HepG2 (cell line): Measurements from ENCODE around the gene SENP5. TPM values are rescaled to one million over a fixed set of nuclear protein-coding genes. Genes with fewer than 3 reads are reported as not detected.

Experiments used
- AGO2 ChIP-seq: fragments of 200-400 bp; formaldehyde crosslinking; optimal IDR thresholded peaks from 2 replicates; pipeline ENCODE3; 2017; ENCODE audit warnings: mild to moderate bottlenecking, low read depth, low read length, moderate library complexity
- ARID4A ChIP-seq: sonication (generic); formaldehyde crosslinking; IDR thresholded peaks from 2 replicates; pipeline ENCODE4 v1.5.0; 2020; ENCODE audit warnings: mild to moderate bottlenecking, missing genetic modification reagents, borderline replicate concordance
- ATAD3A ChIP-seq: sonication (generic); formaldehyde crosslinking; IDR thresholded peaks from 2 replicates; pipeline ENCODE4 v1.4.0; 2020; ENCODE audit warnings: missing genetic modification reagents
- CTCF ChIP-seq: sonication (generic); formaldehyde crosslinking; IDR thresholded peaks from 2 replicates; pipeline ENCODE4 v1.5.0; 2020; ENCODE audit warnings: mild to moderate bottlenecking, missing genetic modification reagents, moderate library complexity
- EP300 ChIP-seq, 3 experiments: sonication (generic) in 1 of 3; formaldehyde crosslinking in 1 of 3; IDR thresholded peaks; 2 replicates each; pipeline versions ENCODE4 v1.5.1 to v1.6.1; 2011 to 2020; ENCODE audit warnings: low read depth in 2 of 3, low read length in 2 of 3, borderline replicate concordance in 1 of 3, improper control_type of control experiment in 1 of 3, mild to moderate bottlenecking in 1 of 3, missing genetic modification reagents in 1 of 3, moderate library complexity in 1 of 3
- HDAC2 ChIP-seq: sonication (generic); formaldehyde crosslinking; IDR thresholded peaks from 2 replicates; pipeline ENCODE4 v1.4.0; 2020; ENCODE audit warnings: missing genetic modification reagents
- MBD4 ChIP-seq: IDR thresholded peaks from 2 replicates; pipeline ENCODE4 v1.6.1; 2012; ENCODE audit warnings: low read length, inconsistent platforms, borderline replicate concordance
- TP53 ChIP-seq: sonication (generic); formaldehyde crosslinking; conservative IDR thresholded peaks from 2 replicates; pipeline ENCODE4 v1.4.0; 2020; ENCODE audit warnings: missing genetic modification reagents
- ZBTB2 ChIP-seq: sonication (generic); formaldehyde crosslinking; IDR thresholded peaks from 2 replicates; pipeline ENCODE4 v1.8.0; 2022; ENCODE audit warnings: low read depth, missing genetic modification reagents
- ZNF235 ChIP-seq: sonication (generic); formaldehyde crosslinking; IDR thresholded peaks from 2 replicates; pipeline ENCODE4 v1.8.1; 2023; ENCODE audit warnings: mild to moderate bottlenecking, missing genetic modification reagents, borderline replicate concordance
- ZNF570 ChIP-seq: sonication (generic); formaldehyde crosslinking; IDR thresholded peaks from 2 replicates; pipeline ENCODE4 v1.4.0; 2020; ENCODE audit warnings: mild to moderate bottlenecking, missing genetic modification reagents, borderline replicate concordance
- ZNF609 ChIP-seq: sonication (generic); formaldehyde crosslinking; IDR thresholded peaks from 2 replicates; pipeline ENCODE4 v1.4.0; 2020; ENCODE audit warnings: mild to moderate bottlenecking, missing genetic modification reagents, borderline replicate concordance
- ZNF660 ChIP-seq: sonication (generic); formaldehyde crosslinking; IDR thresholded peaks from 2 replicates; pipeline ENCODE4 v1.5.1; 2020; ENCODE audit warnings: mild to moderate bottlenecking, low read depth, missing genetic modification reagents, borderline replicate concordance
- ZNF816 ChIP-seq: sonication (generic); formaldehyde crosslinking; IDR thresholded peaks from 2 replicates; pipeline ENCODE4 v1.8.0; 2022; ENCODE audit warnings: missing genetic modification reagents, mild to moderate bottlenecking, borderline replicate concordance
- ZSCAN29 ChIP-seq: sonication (generic); formaldehyde crosslinking; conservative IDR thresholded peaks from 2 replicates; pipeline ENCODE4 v1.4.0; 2020; ENCODE audit warnings: mild to moderate bottlenecking, missing genetic modification reagents
- polyA plus RNA-seq, 8 experiments: library from polyadenylated mRNA; depleted of rRNA in 3 of 8; stranded (reverse) in 7 of 8; unstranded in 1 of 8; fragments of >200 nt; fragmentation: Illumina TruSeq in 4 of 8; extraction: Trizol in 4 of 8; gene quantifications; 2 replicates each; pipeline versions ENCODE4 v1.2.1 to v1.2.3, GENCODE V29; 2011 to 2016; ENCODE audit warnings: low read depth in 4 of 8, missing spikeins in 1 of 8, mixed read lengths in 1 of 8; ENCODE audit not compliant: insufficient read depth in 1 of 8
- total RNA-seq, 5 experiments: library from RNA; depleted of rRNA; stranded (reverse); fragments of >200 nt; fragmentation: Illumina TruSeq; extraction: Trizol; gene quantifications; 2 replicates each; pipeline ENCODE4 v1.2.3, GENCODE V29; 2016; ENCODE audit warnings: low read depth in 1 of 5

SENP5 gene
- total and polyA plus RNA-seq, 2 of the 13 experiments (the other 11 are each of a cell fraction or from before 2014, with no cell fraction given) = 17.6 to 30.9 TPM

GRCh38 chr3:196942226-196942914, 74.7 kb downstream of the SENP5 start, which contains the start of gene NCBP2 (continued):
- TF ChIP-seq ZNF570 (CRISPR knock-in tag) = 0 out of 2 replicates have a peak, but pooled peaks have one; percentile 25
- peak; percentile 78; the same call in 1 of the 2 replicates for TF ChIP-seq ZNF609
- no peak for TF ChIP-seq TP53 (CRISPR knock-in tag)
- peak; percentile 99 for TF ChIP-seq ARID4A (CRISPR knock-in tag)
- TF ChIP-seq ZNF660 (CRISPR knock-in tag) = no peak
- peak; percentile 87 for TF ChIP-seq AGO2
- no peak for TF ChIP-seq ZNF816 (CRISPR knock-in tag)
- TF ChIP-seq EP300 (IDR thresholded peaks at IDR 0.05; ENCODE audit: low read depth in 2 of 2, low read length in 2 of 2) = no peak
- TF ChIP-seq EP300 (CRISPR knock-in tag; IDR thresholded peaks at IDR 0.05; ENCODE audit: borderline replicate concordance) = peak; percentile 65; the same call in 1 of the 2 replicates
- TF ChIP-seq HDAC2 = peak; percentile 91
- peak; percentile 98 for TF ChIP-seq CTCF (CRISPR knock-in tag)
- 0 out of 2 replicates have a peak, but pooled peaks have one; percentile 18 for TF ChIP-seq ZSCAN29 (CRISPR knock-in tag)
- no peak for TF ChIP-seq MBD4
- peak; percentile 87; the same call in 1 of the 2 replicates for TF ChIP-seq ZNF235
- TF ChIP-seq ZBTB2 (CRISPR knock-in tag) = peak; percentile 75
- TF ChIP-seq ATAD3A (CRISPR knock-in tag) = no peak
